Gastrocnemius medialis (tissue), 4 donors: ENCODE measurements around the gene STAT1. TPM values are rescaled to one million over a fixed set of nuclear protein-coding genes. Genes with fewer than 3 reads are reported as not detected.

Experiments
- ATAC-seq, 2 donors: fragments of 150-250 bp; one replicate each; pipeline ENCODE4 v1.9.1; 2016
- DNase-seq, 2 donors: peaks; one replicate each; pipeline ENCODE4 v3.0.0-alpha.2; 2019
- H3K27ac ChIP-seq, 4 donors: fragments of 200-600 bp; sonication (generic); 1 replicate in 1 of 4; 2 replicates in 3 of 4; pipeline ENCODE4 v1.5.1; 2016 to 2018; ENCODE audit warnings: mild to moderate bottlenecking in 2 of 4, moderate library complexity in 1 of 4
- H3K27me3 ChIP-seq, 3 donors: fragments of 200-600 bp; sonication (generic) in 2 of 3; 1 replicate in 1 of 3; 2 replicates in 2 of 3; pipeline versions ENCODE4 v1.5.1 to v1.6.0; 2016 to 2019; ENCODE audit warnings: mild to moderate bottlenecking in 1 of 3, moderate library complexity in 1 of 3
- H3K36me3 ChIP-seq, 2 donors: fragments of 200-600 bp; sonication (generic) in 1 of 2; one replicate each; pipeline ENCODE4 v1.5.1; 2017 to 2018
- H3K4me1 ChIP-seq, 2 donors: fragments of 200-600 bp; sonication (generic) in 1 of 2; one replicate each; pipeline ENCODE4 v1.5.1; 2016 to 2017; ENCODE audit warnings: mild to moderate bottlenecking in 2 of 2
- H3K4me3 ChIP-seq, 4 donors: fragments of 200-600 bp; sonication (generic) in 3 of 4; 1 replicate in 1 of 4; 2 replicates in 3 of 4; pipeline ENCODE4 v1.5.1; 2016 to 2019; ENCODE audit warnings: mild to moderate bottlenecking in 2 of 4
- H3K9me3 ChIP-seq, 3 donors: fragments of 200-600 bp; sonication (generic) in 2 of 3; 1 replicate in 1 of 3; 2 replicates in 2 of 3; pipeline ENCODE4 v1.5.1; 2016 to 2019
- POLR2A ChIP-seq, 2 donors: fragments of 450-650 bp; IDR thresholded peaks; one replicate each; pipeline ENCODE4 v1.6.1; 2017; ENCODE audit warnings: antibody characterized with exemption in 2 of 2, mild to moderate bottlenecking in 2 of 2, moderate library complexity in 2 of 2
- in situ Hi-C, 4 donors: fragments of 200-750 bp; cut with MboI; loops; one replicate each; pipeline versions ENCODE4 v1.15.0 to v1.8.0; 2017; ENCODE audit warnings: low sequenced_read_pairs in 4 of 4
- intact Hi-C: fragments of 100-400 bp; cut with DNase I; formaldehyde crosslinking; loops from one replicate; pipeline ENCODE4 v1.15.1; 2023; ENCODE audit warnings: low total_unique reads
- total RNA-seq, 4 donors: library from RNA; depleted of rRNA; stranded (reverse); fragments of >200 nt; gene quantifications; one replicate each; pipeline versions ENCODE4 v1.1.0 to v1.2.3, GENCODE V29; 2016
- TF ChIP-seq, protein P1 (sequence below), 5 experiments: fragments of 450-650 bp in 3 of 5; fragments of 200-600 bp in 2 of 5; sonication (generic) in 2 of 5; IDR thresholded peaks in 4 of 5; conservative IDR thresholded peaks in 1 of 5; 1 replicate in 4 of 5; 2 replicates in 1 of 5; pipeline ENCODE4 v1.5.1; 2016 to 2019; ENCODE audit warnings: antibody characterized with exemption in 5 of 5, mild to moderate bottlenecking in 3 of 5, moderate library complexity in 3 of 5

Gene STAT1
- total RNA-seq, 4 donors from 2014 or later, result 23.0 to 36.9 (median 28.6) TPM

DNA sequence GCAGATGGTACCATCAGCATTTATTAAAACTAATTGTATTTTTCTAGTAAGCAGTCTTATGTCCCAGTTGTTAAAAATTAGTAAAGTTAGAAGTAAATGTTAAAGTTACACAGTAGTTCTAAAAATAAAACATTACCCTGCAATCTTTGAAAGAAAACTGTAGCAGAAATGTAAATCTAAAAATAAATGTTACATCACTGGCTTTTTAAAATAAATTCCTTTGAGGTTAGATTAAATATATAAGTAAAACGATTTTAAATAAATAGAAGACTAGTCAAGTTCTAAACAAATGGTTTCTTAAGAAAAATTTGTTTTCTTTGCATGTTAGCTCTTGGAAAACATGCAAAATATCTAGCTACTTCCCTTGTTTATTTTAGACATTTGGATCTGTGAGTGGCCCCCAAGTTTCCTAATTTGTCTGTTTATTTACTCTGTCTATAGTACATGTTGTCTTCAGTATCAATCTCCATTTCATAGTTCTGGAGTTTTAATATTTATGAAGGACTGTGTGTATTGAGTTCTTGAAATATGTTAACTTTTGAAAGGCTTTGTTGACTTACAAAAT lies 75.1 kb downstream of the STAT1 start:
- in situ Hi-C loops, result no loop called here
- Histone ChIP-seq H3K9me3 (no peaks in the 10 kb centered on the region), H3K4me3 (no peak overlapping the region), H3K27me3 (no peaks in the 10 kb centered on the region), H3K36me3 (no peaks in the 10 kb centered on the region), H3K4me1 (peaks cover 19 to 21% of the 10 kb centered on the region in 2 donors), H3K27ac (no peak overlapping the region)
- no peak for ATAC-seq
- no peak for DNase-seq
- TF ChIP-seq, protein P1, sequence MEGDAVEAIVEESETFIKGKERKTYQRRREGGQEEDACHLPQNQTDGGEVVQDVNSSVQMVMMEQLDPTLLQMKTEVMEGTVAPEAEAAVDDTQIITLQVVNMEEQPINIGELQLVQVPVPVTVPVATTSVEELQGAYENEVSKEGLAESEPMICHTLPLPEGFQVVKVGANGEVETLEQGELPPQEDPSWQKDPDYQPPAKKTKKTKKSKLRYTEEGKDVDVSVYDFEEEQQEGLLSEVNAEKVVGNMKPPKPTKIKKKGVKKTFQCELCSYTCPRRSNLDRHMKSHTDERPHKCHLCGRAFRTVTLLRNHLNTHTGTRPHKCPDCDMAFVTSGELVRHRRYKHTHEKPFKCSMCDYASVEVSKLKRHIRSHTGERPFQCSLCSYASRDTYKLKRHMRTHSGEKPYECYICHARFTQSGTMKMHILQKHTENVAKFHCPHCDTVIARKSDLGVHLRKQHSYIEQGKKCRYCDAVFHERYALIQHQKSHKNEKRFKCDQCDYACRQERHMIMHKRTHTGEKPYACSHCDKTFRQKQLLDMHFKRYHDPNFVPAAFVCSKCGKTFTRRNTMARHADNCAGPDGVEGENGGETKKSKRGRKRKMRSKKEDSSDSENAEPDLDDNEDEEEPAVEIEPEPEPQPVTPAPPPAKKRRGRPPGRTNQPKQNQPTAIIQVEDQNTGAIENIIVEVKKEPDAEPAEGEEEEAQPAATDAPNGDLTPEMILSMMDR (IDR thresholded peaks at IDR 0.05 in 4 of 5, conservative IDR thresholded peaks at IDR 0.05 in 1 of 5), result no peak
- TF ChIP-seq POLR2A (IDR thresholded peaks at IDR 0.05), result no peak
- intact Hi-C loops, result no loop called here

DNA sequence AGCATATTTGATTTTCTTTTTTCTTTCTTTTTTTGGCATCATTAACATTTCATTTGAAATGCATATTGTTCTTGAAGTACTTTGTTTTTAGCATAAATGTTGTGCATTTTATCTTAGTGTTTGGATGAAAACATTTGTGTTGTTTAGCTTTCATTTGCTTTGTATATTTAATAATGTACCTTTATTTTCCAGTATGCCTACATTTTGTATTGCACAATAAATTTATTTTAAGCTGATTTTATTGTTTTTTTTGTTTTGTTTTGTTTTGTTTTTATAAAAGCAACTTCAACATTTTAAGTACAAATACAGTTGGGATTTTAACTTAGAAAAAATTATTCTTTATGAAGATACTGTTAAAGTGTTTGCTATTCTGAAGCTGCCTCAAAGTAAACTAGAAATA lies 78.9 kb downstream of the STAT1 start:
- peaks cover 12 to 14% of the 10 kb centered on the region in 2 donors for H3K4me1 ChIP-seq
- H3K36me3 ChIP-seq, result peaks cover 0 to 16% of the 10 kb centered on the region in 2 donors
- no peaks in the 10 kb centered on the region for H3K9me3 ChIP-seq
- no peak for ATAC-seq
- H3K4me3 ChIP-seq, result no peak overlapping the region
- H3K27me3 ChIP-seq, result no peaks in the 10 kb centered on the region
- TF ChIP-seq, protein P1 (IDR thresholded peaks at IDR 0.05 in 4 of 5, conservative IDR thresholded peaks at IDR 0.05 in 1 of 5), result no peak
- TF ChIP-seq POLR2A (IDR thresholded peaks at IDR 0.05), result no peak
- intact Hi-C loops (no loop called here), in situ Hi-C loops (no loop called here)
- DNase-seq, result no peak
- H3K27ac ChIP-seq, result no peak overlapping the region

DNA sequence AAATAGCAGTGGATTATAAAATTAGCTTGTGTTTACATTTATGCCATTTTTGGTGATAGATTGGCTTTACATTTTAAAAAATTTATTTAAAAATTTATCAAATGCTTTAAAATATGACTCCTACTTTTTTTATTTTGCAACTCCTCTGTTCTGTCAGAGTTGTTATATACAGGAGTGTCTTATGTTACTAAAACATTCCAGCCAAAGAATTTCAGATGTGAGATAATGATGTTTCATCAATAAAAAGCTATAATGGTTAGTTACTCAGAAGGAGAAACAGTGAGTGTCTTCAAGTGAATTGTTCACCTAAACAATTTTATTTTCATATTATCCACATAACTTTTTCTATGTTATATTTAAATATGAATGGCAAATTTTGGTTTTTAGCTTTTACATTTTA lies 80.6 kb downstream of the STAT1 start:
- Histone ChIP-seq H3K4me1 (peaks cover 2 to 3% of the 10 kb centered on the region in 2 donors), H3K4me3 (no peak overlapping the region), H3K36me3 (peaks cover 0 to 20% of the 10 kb centered on the region in 2 donors), H3K27ac (no peak overlapping the region), H3K27me3 (no peaks in the 10 kb centered on the region), H3K9me3 (no peaks in the 10 kb centered on the region)
- DNase-seq (no peak), ATAC-seq (no peak)
- in situ Hi-C loops, result no loop called here
- intact Hi-C loops, result no loop called here
- TF ChIP-seq, protein P1 (IDR thresholded peaks at IDR 0.05 in 4 of 5, conservative IDR thresholded peaks at IDR 0.05 in 1 of 5), result no peak
- TF ChIP-seq POLR2A (IDR thresholded peaks at IDR 0.05), result no peak

DNA sequence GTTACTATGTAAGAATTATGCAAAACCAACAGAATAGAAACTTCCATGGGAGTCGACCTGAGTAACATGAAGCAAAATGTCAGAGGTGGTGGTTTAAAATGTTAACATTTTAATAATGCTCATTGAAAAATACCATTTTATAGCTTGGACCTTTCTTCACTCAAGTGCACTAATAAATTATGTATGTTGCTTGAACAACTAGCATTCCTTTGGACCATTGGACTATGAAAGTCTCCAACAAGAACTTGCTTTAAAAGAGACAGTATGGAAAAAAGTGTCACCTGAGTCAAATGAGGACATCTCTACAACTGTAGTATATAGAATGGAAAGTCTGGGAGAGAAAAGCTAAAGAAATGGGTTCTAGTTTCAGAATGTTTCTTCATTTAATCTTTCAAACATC lies 81.5 kb downstream of the STAT1 start:
- DNase-seq, result no peak
- TF ChIP-seq, protein P1 (IDR thresholded peaks at IDR 0.05 in 4 of 5, conservative IDR thresholded peaks at IDR 0.05 in 1 of 5), result no peak
- no peak for TF ChIP-seq POLR2A (IDR thresholded peaks at IDR 0.05)
- Histone ChIP-seq H3K27me3 (no peaks in the 10 kb centered on the region), H3K27ac (no peak overlapping the region), H3K9me3 (no peaks in the 10 kb centered on the region), H3K4me3 (no peak overlapping the region), H3K36me3 (peaks cover 0 to 20% of the 10 kb centered on the region in 2 donors), H3K4me1 (no peaks in the 10 kb centered on the region)
- in situ Hi-C loops (no loop called here), intact Hi-C loops (no loop called here)
- no peak for ATAC-seq

DNA sequence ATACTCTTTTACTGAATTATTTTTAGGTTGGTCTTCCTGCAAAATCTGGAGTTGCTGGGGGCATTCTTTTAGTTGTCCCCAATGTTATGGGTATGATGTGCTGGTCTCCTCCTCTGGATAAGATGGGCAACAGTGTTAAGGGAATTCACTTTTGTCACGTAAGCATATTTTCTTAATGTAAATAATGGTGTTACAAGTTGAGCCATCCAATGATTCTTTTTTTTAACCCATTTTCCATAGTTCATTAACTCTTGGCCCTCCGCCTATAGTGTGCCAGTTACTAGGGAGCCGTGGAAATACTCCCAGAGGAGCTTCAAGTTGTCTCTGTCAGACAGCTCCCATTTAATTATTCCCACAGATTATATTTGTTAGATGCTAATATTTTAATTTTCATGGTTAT lies 83.6 kb downstream of the STAT1 start:
- Histone ChIP-seq H3K4me3 (no peak overlapping the region), H3K9me3 (no peaks in the 10 kb centered on the region), H3K36me3 (peaks cover 0 to 23% of the 10 kb centered on the region in 2 donors), H3K4me1 (no peaks in the 10 kb centered on the region), H3K27me3 (no peaks in the 10 kb centered on the region), H3K27ac (no peak overlapping the region)
- intact Hi-C loops, result no loop called here
- ATAC-seq (no peak), DNase-seq (no peak)
- in situ Hi-C loops, result no loop called here
- no peak for TF ChIP-seq POLR2A (IDR thresholded peaks at IDR 0.05)
- TF ChIP-seq, protein P1 (IDR thresholded peaks at IDR 0.05 in 4 of 5, conservative IDR thresholded peaks at IDR 0.05 in 1 of 5), result no peak
